HG03442 (cell line): ENCODE results near the gene SCUBE2.
"Not testable (repeated sequence)": the region's sequence is repeated elsewhere in the genome, so short reads cannot be mapped to it uniquely, and the experiment has no call there.

ENCODE experiments used
- ATAC-seq: cut with Tn5 transposase; IDR thresholded peaks from one replicate; pipeline ENCODE4 v1.9.1; 2021; ENCODE audit warnings: mild to moderate bottlenecking, moderate library complexity; ENCODE audit not compliant: unreplicated experiment

SCUBE2 gene

DNA sequence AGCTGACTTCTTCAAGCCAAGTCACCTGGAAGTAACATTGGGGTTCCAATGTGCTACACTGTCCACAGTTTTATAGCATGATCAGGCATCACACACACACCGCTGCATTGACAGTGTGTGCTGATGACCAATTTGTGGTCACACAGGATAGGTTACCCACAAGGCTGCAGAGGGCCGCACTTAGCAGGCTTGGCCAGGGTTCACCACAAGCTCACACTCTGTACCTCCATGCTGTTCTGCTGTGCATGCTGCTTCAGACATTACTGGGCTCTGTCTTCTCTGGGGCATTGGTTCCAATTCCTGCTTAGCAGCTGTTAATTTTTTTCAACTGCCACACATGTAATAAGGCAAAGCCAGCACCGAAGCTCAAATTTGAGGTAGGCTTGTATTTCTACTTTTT is 76.6 kb downstream of the SCUBE2 start:
- ATAC-seq: no peak

DNA sequence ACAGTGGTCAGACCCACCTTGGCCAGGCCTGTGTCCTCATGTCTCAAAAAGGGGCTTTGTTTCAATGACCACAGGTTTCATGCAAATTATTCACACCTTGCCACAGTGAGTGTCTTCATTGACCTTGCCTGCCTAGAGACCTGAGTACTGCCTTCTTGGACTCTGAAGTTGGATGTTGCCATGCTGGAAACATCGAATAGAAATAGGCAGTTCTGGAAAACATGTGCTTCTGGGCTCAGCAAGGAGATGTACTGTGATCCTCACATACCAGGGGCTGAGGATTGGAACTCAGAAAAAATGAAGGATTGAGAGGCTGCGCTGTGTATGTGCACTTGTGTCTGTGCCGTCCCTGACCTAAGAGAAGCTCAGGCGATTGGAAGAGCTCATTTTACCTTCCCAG is 78.0 kb downstream of the SCUBE2 start:
- no peak for ATAC-seq

DNA sequence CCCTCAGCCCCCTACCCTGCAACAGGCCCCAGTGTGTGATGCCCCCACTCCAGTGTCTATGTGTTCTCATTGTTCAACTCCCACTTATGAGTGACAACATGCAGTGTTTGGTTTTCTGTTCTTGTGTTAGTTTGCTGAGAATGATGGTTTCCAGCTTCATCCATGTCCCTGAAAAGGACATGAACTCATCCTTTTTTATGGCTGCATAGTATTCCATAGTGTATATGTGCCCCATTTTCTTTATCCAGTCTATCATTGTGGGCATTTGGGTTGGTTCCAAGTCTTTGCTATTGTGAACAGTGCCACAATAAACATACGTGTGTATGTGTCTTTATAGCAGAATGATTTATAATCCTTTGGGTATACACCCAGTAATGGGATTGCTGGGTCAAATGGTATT is 81.9 kb downstream of the SCUBE2 start:
- ATAC-seq: not testable (repeated sequence)

DNA sequence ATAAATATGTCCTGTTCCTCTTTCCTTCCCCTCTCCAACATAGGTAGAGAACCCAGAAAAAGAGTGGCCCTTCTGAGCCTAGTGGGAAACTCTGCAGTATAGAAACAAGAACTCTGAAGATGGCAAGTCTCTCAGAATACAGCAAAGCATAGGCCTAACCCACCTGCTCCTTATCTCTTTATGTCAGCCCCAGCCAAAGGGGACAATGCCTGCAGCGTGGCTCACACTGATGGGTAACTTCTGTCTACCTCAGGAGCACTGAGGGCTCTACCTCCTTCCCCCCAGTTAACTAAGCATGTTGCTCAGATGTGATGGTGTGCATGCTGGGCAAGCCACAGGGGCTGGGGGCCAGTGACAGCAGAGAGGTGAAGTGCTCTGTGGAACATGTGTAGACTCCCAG is 82.7 kb downstream of the SCUBE2 start:
- ATAC-seq: no peak

DNA sequence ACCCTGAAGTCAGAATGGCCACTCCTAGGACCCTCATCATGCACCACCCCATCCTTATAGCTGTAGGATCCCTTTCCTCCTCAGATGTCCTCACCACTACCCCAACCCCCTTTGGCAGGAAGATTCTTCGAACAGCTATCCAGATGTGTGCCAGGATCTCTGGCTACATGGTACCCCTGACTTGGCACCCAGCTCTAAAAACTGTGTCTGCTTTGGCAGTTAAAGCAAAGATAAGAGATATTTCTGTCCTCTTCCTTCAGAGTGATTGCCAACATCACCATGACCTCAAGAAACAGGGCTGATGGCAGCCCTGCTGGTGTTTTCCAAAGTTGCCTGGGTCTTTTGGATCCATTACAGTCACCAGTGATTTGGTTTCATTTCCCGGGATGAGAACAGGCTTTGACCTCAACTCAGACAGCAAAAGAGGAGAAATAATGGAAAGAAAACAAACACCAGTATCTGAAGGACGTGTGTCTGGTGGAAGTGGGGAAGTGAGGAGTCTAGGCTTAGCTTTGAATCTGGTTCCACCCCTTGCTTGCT is 83.3 kb downstream of the SCUBE2 start:
- ATAC-seq: no peak

DNA sequence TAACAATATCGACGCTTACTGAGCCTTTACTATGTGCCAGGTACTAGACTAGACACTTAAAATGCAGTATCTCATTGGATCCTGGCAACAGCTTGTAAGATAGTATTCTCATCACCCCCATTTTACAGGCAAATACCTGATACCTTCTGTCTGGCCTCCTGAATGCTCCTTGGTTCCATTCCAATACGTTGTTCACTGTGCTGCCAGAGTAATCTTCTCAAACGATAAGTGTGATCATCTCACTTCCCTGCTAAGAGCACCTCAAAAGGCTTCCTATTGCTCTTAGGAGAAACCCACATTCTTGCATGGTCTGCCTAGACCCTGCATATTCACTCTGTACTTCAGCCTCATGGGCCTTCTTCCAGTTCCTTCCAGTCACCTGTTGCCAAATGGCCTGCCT is 86.3 kb downstream of the SCUBE2 start:
- ATAC-seq: no peak

DNA sequence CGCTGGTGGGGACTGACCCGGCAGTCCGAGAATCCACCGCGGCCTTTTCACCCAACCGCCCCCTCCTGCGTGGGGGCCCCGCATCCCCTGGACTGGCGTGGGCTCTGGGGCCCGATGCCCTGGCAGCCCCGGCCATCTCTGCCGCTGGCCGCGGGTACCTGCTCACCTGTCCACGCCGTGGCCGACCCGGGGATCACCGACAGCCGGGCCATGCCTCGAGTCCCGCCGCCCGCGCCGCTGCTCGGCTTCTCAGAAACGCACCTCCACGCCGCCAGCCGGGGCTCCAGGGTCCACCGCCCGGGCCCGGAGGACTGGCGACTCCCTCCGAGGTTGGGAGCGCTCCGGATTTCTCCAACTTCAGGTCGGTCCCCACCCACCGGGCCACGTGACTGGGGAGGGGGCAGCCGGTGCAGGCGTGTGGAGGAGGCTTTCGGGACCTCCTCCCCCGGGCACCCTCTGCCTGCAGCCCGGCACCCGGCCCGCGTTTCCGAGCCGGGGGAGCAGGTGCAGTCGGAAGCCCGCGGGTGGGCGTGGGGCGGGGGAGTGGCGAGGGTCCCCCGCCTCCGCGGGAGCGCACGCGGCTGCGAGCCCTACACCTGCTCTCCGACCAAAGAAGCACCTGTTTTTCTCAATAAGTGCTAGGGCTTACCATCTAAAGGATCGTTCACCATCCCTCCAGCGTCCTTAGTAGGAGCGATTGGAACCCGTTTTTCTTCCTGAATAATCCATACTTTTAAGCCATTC is 87.0 kb downstream of the SCUBE2 start:
- ATAC-seq: no peak

DNA sequence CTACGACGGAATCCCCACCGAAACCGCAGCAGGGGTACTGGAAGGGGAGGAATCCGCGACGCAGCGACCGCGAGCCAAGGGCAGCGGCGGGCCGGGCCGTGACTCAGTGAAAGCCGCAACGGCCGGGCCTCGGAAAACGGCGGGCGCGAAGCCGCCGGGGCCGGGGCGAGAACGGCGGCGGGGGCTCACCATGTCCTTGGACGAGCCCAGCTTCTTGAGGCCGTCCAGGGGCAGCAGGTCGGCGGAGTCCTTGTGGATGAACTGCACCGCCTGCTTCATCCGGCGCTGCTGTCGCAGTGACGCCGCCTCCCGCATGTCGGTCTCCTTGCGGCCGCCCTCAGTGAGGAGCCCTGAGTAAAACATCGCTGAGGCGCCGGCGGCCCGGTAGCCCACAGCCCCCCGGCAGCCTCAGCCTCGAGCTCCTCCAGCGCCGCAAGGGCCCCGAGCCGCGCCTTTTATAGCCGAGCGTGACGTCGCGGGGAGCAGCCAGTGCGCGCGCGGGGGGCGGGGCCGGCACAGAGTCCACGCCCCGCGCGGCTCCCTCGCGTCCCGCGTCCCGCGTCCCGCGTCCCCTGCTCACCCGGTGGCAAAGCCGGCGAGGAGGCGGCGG is 87.7 kb downstream of the SCUBE2 start, which contains the start of gene NRIP3:
Gene NRIP3 (minus strand): TSS at position 429 of the 610 bp plus-strand sequence. CDS start 66 bp downstream, at position 363.
- ATAC-seq: no peak

DNA sequence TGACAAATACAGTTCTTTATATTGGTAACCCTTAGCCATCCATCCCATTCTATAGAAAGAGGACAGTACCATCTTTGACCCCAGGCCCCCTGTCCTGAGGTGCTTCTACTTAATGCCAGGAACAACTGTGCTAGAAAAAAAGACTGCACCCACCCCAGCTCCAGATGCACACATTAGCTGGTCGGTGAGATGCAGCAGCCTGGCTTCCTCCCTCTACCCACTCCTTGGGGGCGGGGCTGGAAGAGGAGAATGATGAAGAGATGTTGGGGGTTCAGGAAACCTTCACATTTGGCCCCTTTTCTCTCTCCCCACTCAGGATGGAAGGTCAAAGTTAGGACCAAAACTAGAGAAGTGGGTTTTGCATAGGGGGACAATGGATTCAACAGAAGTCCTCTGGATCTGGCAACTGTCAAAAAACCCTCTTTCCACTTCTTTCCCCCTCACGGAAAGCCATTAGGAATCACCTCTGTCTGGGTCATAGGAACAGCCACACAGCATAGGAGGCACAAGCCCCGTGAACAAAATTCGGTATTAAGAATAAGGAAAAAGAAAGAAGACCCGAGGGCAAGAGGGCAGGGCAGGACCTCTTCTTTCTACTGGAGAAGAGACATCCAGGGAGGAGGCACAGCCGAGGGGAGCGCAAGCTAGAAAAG is 88.4 kb downstream of the SCUBE2 start:
- no peak for ATAC-seq

DNA sequence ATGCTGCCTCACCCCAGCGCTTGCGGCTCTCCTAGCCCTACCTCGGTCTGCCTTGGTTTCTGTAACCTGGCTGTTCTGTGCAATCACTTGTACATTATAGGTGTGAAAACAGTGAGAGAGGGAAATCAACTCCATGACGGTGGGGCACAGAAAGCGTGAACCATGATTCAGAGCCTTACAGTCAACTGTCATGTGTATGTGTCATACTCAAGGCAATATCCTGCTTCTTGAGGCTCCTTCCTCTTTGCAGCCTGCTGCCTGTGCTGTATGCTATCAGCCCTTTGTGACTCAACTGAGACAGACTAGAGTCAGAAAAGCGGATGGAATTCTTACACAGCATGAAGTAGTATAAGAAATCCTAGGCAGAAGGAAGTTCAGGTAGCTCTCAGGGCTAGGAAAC is 89.7 kb downstream of the SCUBE2 start:
- ATAC-seq: no peak

DNA sequence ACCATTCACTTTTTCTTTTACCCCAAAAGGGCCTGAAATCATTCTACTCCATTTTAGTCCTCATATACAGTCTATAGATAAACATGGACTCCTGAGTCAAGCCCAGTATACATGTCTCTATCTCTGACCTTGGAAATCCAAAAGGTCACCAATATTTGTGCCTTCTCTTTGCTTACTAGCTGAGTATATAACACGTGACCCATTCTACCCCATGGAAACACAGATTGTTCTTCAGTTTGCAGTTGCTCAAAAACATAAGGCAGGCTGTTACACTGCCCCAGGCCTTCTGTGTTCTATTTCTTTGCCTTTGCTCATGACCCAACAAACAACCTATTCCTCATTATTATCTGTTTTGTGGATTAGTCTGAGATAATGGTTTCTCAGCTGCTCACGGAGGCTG is 93.4 kb downstream of the SCUBE2 start:
- no peak for ATAC-seq

DNA sequence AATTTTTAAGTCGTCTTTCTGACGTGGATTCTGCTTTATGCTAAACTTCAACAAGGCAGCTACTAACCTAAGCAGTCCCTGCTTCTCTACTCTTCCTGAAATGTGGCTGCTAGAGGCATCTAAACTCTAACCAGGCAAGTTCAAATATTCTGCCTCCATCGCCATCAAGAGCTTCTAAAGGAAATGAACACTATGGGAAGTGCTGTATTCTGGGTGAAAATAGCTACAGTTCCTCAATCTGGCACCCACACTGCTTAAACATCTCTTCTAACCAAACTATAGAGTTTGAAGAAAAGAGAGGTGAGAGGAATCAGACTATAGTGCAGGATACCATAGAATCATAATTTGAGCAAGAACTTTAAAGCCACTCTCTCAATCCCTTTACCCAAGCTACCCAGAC is 93.9 kb downstream of the SCUBE2 start:
- no peak for ATAC-seq

DNA sequence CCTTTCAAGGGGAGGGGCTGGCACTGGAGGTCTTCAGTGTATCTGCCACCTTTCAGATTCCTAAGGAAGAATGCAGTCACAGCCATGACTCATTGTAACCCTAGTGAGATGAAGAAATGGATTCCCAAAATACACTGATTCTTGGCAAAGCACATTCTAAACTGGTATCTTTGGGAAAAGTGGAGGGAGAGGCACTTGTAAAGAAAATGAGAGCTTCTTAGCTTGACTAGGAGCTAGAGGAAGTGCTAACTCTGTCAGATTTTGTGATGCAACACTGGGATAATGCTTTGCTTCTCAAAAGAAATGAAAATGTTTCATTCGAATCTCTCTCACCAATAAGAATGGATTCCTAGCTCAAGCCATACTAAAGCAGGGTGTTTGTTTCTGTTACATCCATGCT is 101.9 kb downstream of the SCUBE2 start:
- ATAC-seq: no peak

DNA sequence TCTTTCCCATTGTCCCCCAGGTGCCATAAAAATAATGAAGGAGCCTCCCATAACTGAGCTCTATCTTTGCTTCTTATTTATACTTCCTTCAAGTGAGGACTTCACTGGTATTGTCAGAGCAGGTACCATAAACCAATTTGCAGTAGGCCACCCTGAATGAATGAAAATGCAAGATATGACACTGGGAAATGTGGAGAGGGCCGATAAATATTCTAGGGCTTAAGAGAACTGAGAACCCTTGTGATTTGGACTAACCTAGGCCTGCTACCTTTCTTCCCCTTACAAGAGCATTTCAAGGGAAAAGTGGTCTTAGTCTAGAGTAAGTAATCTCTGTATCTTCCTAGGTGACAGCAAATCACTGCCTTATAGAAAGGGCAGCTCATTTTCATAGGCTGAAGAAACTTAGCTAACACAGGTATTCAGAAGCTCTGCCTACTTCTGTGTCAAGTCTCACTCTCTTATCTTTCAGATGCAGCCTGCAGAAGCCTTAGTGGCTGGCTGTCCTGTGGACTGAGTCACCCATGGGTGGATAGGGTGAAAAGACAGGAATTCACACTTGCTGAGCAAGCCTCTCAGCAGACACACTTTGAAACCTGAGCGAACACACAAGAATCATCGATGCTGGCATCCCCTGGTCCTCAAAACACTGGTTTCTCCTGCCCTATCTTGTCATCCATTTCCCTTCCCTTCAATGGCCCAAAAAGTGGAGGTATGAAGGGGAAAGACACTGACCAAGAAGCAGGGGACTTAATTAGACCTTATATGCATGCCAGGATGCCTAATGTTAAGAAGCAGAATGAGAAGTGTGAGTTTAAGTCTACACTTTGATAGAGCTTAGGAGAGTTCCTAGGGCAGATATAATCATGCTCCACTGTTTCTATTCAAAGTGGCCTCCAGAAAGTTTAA is 102.8 kb downstream of the SCUBE2 start:
- ATAC-seq: no peak

DNA sequence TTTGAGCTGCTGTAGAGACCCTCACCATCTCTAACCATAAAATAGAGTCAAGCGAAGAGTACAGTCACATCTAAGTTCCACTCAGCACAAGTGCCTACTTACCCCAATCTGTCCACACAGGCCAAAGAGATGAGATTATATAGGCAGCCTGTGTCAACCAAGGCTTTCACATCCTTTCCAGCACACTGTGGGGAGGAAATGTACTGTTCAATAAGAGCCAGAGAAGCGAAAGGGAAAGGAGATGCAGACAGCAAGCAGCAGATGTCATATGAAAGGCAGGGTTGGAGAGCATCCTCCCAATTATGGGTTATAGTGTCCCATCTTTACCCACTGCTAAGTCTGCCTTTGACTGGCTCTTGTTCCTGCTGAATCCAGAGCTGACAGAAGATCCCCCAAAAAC is 104.0 kb downstream of the SCUBE2 start:
- no peak for ATAC-seq

DNA sequence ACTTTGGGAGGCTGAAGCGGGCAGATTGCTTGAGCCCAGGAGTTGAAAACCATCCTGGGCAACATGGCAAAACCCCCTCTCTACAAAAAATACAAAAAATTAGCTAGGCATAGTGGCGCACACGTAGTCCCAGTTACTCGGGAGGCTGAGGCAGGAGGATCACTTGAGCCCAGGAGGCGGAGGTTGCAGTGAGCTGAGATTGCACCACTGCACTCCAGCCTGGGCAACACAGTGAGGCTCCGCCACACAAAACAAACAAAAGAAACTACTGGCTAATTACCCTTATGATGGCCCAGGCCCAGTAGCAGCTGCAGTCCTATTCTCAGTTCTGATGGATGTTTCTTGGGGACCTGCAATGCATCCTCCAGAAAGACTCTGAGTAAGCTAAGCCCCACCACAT is 104.6 kb downstream of the SCUBE2 start:
- not testable (repeated sequence) for ATAC-seq

DNA sequence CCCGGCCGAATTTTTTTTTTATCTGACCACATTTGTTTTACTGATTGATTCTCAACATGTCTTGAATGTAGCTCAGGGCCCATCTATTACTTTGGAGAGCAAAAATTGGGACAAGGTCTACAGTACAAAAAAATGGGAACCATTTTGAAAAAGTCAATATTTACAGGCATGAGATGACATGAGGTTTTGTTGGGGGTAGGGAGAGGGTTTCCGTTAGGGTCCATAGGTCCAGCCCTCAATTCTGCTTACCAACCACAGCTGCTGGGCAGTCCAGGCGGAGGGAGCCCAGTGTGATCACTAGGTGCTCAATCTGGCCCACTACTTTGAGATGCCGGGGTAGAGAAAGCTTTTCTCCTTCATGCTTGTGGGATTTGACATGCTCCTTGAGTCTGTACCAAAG is 105.9 kb downstream of the SCUBE2 start:
- no peak for ATAC-seq

DNA sequence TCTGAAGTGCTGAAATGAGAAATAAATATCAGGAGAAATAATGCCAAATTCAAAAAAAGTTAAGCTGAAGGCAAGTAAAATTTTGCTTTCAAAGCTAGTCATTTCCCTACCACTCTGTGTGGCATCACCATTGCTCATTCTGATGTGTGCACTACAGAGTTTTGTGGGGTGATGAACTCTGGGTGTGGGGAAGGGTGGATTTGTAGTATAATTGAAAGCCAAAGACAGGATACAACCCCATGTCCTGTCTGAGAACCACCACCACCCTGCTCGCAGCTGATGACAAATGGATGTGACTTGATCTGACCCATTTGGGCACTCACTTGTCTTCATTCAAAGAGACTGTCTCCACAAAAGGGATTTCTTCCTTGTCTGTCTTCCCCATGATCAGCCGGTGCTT is 107.8 kb downstream of the SCUBE2 start:
- no peak for ATAC-seq

DNA sequence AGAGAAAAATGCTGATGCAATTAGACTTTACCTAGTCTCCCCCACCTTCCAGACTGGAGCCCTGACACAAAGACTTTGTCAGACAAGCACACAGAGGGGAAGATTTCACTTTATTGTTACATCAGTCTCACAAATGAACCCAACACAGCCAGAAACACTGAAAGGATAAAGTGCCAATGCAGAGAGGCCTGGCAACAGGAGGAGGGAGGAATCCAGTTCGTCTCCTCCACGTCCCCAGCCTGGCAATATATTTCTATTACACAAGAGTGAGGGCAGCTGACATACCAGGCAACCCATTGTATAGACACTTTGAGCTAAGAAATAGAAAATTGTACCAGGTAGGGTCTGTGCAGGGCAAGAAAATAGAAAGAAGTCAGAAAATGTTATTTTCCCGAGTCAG is 110.9 kb downstream of the SCUBE2 start:
- ATAC-seq: no peak

DNA sequence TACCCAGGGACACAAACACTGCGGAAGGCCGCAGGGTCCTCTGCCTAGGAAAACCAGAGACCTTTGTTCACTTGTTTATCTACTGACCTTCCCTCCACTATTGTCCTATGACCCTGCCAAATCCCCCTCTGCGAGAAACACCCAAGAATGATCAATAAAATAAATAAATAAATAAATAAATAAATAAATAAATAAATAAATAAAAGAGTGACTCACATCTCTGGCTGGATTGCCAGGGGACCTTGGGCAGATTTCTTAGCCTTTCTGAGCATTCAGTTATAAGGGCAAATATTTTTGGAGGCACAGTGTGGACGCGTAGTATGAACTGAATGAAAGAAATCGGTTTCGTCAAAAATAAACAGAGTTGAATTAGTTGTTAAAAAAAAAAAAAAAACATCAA is 112.0 kb downstream of the SCUBE2 start:
- ATAC-seq: not testable (repeated sequence)

DNA sequence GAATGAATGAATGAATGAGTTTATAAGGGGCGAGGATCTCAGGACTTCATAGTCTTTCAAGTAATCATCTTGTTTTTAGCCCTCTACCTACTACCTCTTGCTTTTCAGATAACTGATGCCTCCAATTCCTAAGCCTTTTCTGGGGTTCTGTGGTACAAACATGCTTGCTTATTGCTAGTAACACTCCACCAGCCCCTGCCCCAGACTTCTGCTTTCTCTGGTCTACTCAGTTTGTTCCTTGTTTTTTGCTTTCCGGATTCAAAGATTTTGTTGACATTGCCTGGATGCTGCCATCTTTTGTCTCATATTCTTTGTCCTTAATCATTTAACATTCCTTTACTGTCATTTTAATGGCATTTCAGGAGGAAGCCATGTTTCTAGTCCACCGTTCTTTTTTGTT is 118.3 kb downstream of the SCUBE2 start:
- ATAC-seq: no peak
